Stimulated activated CD8-positive, alpha-beta memory T cell treated with anti-CD3 and anti-CD28 coated beads, Interleukin-12 subunit alpha, Interleukin-12 subunit beta, amount 100 ng/mL, for 1 hour (primary cell): Measurements from ENCODE around the gene MLYCD.
"Not testable (repeated sequence)": the region's sequence is repeated elsewhere in the genome, so short reads cannot be mapped to it uniquely, and the experiment has no call there.

ENCODE experiments used
- DNase-seq: peaks from one replicate; pipeline ENCODE4 v3.0.0-alpha.2; 2020; ENCODE audit warnings: low read depth

MLYCD gene

DNA sequence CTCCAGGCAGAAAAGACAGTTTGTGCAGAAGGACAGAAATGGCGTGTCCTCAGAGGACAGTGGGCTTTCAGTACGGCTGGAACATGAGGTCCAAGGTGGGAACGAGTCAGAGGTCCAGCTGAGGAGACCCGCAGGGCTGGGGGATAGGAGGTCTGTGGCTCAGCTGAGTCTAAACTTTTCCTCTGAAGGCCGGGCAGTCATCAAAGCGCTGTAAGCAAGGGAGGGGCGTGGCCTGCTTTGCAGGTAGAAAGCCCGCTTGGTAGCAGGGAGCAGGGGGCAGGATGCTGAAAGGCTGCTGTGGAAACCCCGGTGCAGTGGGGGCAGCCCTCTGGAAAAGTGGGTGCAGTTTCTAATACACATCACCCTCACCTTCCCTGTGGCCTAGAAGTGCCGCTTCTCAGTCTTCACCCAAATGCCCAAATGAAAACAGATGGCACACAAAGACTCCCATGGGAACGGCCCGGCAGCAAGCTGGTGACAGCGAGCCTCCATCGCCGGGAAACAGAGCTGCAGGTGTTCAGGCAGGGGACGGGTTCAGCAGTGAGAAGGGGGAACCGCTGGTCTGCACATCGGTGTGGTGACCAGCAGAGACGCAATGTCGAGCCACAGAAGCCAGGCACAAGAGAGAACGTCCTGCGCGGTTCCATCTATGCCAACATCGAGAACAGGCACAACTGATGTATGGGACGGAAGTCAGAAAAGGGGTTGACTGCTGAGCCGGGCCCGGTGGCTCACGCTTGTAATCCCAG lies 41.9 kb downstream of the MLYCD start:
- DNase-seq = no peak

DNA sequence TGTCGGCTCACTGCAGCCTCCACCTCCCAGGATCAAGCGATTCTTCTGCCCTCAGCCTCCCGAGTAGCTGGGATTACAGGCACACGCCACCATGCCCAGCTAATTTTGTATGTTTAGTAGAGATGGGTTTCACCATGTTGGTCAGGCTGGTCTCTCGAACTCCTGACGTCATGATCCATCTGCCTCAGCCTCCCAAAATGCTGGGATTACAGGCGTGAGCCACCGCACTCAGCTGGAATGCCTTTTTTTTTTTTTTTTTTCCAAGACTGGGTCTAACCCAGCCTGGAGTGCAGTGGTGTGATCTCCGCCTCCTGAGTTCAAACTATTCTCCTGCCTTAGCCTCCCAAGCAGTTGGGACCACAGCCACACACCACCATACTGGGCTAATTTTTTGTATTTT lies 42.6 kb downstream of the MLYCD start:
- not testable (repeated sequence) for DNase-seq

- no peak for DNase-seq
These were observed 43.2 kb downstream of the MLYCD start for GRCh38 chr16:83942074-83942473.

DNA sequence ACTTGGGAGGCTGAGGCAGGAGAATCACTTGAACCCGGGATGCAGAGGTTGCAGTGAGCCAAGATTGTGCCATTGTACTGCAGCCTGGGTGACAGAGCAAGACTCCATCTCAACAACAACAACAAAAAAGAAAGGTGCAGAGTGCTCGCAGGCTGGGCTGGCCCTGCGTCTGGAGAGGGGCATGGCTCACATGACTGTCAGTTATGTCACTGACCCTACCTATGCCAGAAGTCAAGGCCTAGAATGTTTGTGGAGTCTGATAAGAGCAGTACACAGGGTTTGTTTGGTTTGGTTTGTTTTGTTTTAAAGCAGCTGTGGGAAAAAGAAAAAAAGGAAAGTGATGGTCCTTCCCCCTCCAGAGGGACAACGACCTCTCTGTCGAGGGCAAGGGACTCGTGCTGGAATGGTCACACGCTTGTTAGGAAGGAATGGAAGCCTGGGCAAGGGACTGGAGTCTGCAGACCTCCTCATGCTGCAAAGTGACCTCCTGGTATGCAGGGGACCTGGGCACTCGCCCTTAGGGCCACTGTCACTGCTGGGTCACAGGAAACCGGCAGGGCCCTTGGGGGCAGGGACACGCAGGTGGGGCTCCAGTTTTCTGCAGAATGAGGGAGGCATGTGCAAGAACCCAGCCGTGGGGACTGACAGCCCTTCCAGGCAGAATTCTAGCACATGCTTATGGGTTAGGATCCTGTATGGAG lies 44.0 kb downstream of the MLYCD start:
- no peak for DNase-seq

DNA sequence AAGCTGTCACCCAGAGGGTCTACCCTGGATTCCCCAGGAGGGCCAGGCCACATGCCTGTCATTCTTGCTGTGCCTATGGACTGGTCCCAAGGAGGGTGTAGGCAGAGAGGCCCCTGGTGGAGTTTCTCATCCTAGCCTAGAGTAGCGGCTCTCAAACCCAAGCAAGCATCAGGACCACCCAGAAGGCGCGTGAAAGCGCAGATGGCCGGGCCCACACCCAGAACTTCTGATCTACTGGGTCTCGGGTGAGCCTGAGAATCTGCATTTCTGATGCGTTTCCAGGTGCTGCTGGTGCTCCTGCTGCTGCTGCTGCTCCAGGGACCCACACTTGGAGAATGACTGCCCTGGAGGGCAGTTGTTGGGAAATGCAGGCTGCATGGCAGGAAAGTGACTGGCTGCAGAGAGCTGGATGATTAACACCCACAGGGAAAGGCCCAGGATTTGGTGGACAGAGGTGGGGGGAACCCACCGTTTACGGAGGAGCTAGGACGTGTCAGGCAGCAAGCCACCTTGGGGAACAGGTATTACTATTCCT lies 44.7 kb downstream of the MLYCD start:
- DNase-seq = no peak

DNA sequence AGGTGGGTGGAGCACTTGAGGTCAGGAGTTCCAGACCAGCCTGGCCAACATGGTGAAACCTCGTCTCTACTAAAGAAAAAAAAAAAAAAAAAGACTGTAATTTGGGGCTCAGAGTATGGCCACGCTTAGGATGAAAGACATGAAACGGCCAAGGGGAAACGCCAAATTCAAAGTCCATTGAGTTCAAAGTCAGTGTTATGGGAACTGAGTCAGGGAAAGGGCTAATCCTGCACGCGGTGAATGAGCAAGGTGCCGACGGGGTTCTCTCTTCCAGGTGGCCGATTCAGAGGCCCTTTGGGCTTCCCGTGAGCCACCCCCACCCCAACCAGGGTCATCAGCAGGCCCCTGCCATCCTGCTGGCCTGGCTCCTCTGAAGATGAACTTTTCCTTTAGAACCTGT lies 46.7 kb downstream of the MLYCD start:
- DNase-seq = no peak

DNA sequence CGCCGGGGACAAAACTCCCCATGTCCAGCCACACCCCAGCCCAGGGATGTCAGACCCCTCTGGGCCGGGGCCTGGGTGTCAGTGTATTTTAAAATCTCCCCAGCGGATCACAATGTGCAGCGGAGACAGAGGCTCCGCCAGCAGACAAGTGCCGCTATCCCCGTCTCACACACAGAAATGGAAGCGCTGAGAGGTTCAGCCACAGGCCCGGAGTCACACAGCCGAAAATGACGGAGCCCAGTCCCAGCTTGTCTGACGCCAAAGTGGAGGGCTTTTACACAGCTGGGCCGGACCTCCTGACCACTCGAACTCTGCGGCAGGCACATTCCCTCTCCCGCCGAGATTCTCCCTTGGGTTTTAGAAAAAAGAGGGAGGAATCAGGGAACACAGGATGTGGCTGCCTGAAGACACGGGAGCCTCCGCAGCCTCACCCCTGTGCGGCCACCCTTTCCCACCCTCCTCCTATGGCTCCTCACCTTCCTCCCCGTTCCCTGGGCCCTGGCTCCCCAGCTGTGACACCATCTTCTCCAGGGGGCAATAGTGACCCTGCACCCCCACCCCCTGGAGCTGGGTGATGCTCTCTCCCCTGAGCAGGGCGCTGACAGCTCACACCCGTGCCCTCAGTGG lies 47.4 kb downstream of the MLYCD start:
- DNase-seq = no peak

DNA sequence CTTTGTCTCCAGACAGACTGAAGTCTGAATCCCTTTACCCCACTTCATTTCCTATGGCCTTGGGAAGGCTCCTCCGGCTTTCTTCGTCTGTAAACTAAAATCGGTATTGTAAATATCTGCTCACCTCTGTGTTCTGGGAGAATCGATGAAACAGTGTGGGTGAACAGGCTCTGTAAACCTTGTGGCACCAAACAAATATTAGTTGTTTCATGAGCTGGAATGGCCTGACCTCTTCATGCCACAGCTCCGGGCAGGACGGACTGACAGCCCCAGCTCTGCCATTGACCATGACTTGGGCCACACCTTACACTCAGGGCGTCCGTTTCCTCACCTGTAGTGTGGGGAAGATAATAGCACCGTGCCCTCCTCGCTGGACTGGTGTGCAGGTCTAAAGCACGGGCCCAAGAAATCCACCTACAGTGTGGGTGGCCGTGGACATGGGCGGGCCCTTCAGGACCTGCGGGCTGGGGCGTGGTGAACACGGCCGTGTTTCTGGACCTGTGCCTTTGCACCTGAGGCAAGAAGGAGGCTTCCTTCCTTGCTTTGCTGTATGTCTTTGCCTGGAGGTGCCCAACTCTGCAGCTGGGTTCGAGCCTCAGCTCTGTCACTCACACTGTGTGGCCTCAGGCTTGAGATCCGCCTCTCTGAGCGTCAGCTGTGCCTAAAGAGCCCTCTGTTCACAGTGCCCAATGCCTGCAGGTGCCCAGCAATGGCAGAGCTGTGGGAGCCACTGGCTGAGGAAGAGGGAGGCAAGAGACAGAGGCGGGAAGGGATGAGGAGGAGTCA lies 48.1 kb downstream of the MLYCD start:
- DNase-seq = no peak

DNA sequence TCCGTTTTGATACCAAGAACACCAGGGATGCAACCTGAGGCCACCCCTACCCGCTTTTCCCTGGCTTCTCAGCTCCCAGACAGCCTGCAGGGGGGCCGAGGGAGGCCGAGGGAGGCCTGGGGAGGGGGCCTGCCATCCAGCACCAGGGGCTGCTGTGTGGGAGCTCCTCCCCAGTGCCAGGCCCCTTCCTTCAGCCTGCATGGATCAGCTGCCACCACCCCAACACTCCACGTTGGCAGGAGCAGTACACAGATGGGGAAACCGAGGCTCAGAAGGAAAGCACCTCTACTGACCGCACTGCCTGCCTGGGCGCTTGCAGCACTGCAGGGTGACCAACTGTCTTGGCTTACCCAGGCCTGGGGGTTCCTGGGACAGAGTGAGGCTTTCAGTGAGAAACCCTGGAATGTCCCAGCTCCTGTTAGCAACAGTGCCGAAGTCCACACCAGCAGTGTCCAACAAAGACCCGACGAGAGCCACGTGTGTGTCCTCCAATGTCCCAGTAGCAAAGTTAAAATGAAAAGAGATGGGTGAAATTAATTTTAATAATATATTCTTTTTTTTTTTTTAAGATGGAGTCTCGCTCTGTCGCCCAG lies 48.8 kb downstream of the MLYCD start:
- DNase-seq = no peak

GRCh38 chr16:83948914-83949723 lies 50.2 kb downstream of the MLYCD start:
- DNase-seq = no peak

- DNase-seq = no peak
These were observed 50.7 kb downstream of the MLYCD start for GRCh38 chr16:83949724-83950001.

- not testable (repeated sequence) for DNase-seq
These were observed 52.0 kb downstream of the MLYCD start for GRCh38 chr16:83950862-83951399.

DNA sequence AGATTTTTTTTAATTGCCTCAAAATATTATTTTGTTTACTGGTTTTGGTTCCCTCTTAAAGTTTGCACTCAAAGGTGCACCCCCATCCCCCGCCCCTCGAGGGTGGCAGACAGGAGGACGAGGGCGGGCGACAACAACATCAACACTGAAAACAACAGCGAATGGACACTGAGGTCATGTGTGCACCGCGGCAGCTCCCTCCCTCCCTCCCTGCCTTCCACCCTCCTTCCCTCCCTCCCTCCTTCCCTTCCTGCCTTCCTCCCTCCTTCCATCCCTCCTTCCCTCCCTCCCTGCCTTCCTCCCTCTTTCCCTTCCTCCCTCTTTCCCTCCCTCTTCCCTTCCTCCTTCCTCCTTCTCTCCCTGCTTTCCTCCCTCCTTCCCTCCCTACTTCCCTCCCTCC lies 52.6 kb downstream of the MLYCD start:
- no peak for DNase-seq

DNA sequence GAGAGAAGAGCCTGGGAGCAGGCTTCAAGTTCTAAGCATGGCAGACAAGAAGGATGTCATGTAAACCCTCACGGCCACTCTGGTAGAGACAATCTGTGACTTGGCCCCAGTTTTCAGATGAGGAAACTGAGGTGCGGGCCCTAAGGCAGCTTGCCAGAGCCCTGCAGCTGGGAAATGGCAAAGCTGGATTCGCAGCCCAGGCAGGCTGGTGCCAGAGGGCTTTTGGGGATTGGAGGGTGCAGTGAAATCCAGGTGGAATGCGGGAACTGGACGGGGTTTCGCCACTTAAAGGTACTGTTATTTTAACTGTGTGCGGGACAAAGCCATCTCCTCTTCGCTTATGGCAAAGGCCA lies 53.6 kb downstream of the MLYCD start:
- no peak for DNase-seq

- peak; percentile 36 for DNase-seq
These were observed 54.3 kb downstream of the MLYCD start, which contains the start of gene OSGIN1 for GRCh38 chr16:83952940-83953795. Gene OSGIN1 (plus strand): TSS chr16:83953240. CDS start chr16:83957672, 4,432 bp downstream.

- DNase-seq = no peak
These were observed 55.1 kb downstream of the MLYCD start for GRCh38 chr16:83953796-83954576.

DNA sequence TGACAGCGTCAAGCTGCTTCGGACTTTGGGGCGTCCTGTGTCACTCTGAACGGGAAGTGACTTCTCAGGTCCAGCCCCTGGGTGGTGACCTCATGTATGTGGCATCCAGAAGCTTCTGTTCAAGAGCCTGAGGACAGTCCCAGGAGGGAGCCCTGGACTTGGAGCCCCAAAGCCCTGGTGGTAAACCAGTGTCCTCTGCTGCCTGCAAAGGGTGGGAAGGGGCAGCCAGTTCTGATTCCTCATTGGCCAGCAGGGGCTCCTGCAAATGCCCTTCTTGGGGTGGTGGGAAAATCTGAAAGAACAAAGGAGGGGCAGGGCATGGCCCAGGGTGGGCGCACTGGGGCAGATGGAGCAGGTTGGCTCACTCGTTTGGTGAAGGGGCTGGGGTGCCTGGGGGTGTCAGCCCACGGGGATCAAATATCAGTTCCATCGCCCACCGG lies 55.7 kb downstream of the MLYCD start:
- no peak for DNase-seq

- no peak for DNase-seq
These were observed 56.6 kb downstream of the MLYCD start for GRCh38 chr16:83955218-83956130.
